ENCODE data around the gene SERHL2.
"Not testable (repeated sequence)": the region's sequence is repeated elsewhere in the genome, so short reads cannot be mapped to it uniquely, and the experiment has no call there.

SERHL2 gene

GRCh38 chr22:42560381-42560780, 6.6 kb downstream of the SERHL2 start:
- DNase-seq (ENCODE audit: extremely low read depth, insufficient read length), result no peak
- Histone ChIP-seq H3K27me3 (replicated peaks; ENCODE audit: control insufficient read depth, insufficient read depth, low read length) (no peaks in the 10 kb centered on the region), H3K36me3 (ENCODE audit: control insufficient read depth, insufficient read depth, low read length) (no peaks in the 10 kb centered on the region), H3K4me3 (replicated peaks; ENCODE audit: low read depth, low read length) (no peak overlapping the region)
- TF ChIP-seq, protein P1, sequence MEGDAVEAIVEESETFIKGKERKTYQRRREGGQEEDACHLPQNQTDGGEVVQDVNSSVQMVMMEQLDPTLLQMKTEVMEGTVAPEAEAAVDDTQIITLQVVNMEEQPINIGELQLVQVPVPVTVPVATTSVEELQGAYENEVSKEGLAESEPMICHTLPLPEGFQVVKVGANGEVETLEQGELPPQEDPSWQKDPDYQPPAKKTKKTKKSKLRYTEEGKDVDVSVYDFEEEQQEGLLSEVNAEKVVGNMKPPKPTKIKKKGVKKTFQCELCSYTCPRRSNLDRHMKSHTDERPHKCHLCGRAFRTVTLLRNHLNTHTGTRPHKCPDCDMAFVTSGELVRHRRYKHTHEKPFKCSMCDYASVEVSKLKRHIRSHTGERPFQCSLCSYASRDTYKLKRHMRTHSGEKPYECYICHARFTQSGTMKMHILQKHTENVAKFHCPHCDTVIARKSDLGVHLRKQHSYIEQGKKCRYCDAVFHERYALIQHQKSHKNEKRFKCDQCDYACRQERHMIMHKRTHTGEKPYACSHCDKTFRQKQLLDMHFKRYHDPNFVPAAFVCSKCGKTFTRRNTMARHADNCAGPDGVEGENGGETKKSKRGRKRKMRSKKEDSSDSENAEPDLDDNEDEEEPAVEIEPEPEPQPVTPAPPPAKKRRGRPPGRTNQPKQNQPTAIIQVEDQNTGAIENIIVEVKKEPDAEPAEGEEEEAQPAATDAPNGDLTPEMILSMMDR (IDR thresholded peaks at IDR 0.05; ENCODE audit: insufficient read depth, low read length, poor library complexity, severe bottlenecking), result no peak

DNA sequence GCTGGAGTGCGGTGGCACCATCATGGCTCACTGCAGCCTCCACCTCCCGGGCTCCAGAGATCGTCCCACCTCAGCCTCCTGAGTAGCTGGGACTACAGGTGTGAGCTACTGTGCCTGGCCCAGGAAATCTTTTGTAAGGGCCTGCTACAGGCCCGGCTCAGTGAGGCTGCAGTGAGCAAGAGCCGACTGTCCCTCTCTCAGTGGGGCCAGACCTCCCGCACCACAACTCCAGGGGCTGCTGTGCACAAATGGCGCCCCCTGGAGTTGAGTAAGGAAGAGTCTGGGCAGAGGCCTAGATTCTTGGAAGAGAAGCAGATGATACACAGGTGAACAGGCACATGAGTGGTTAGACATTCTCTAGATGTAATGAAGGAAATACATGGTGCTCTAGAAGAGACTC, 7.0 kb downstream of the SERHL2 start:
- no peaks in the 10 kb centered on the region for H3K36me3 ChIP-seq (ENCODE audit: control insufficient read depth, insufficient read depth, low read length)
- TF ChIP-seq, protein P1 (IDR thresholded peaks at IDR 0.05; ENCODE audit: insufficient read depth, low read length, poor library complexity, severe bottlenecking), result peak; percentile 53
- no peak overlapping the region for H3K4me3 ChIP-seq (replicated peaks; ENCODE audit: low read depth, low read length)
- H3K27me3 ChIP-seq (replicated peaks; ENCODE audit: control insufficient read depth, insufficient read depth, low read length), result no peaks in the 10 kb centered on the region
- no peak for DNase-seq (ENCODE audit: extremely low read depth, insufficient read length)

DNA sequence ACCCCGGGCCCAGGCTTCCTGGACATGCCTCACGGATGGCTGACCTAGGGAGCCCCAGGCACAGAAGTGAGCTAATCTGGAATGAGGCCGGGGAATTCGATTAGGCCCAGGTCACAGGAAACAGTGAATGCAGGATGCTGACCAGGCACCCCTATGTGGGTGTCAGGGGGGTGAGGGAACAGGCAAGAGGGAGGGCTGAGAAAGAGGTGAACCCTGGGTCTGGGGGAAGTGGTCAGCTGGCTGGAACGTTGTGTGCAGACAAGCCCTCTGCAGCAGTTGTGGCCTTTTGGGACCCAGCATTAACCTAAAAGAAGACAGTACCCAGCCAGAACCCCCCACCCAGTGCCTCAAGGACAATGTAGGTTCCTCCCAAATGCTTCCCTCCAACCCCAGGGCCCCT, 8.1 kb downstream of the SERHL2 start:
- no peaks in the 10 kb centered on the region for H3K36me3 ChIP-seq (ENCODE audit: control insufficient read depth, insufficient read depth, low read length)

GRCh38 chr22:42562279-42562678, 8.5 kb downstream of the SERHL2 start:
- TF ChIP-seq, protein P1 (IDR thresholded peaks at IDR 0.05; ENCODE audit: insufficient read depth, low read length, poor library complexity, severe bottlenecking), result no peak
- H3K36me3 ChIP-seq (ENCODE audit: control insufficient read depth, insufficient read depth, low read length), result no peaks in the 10 kb centered on the region
- H3K4me3 ChIP-seq (replicated peaks; ENCODE audit: low read depth, low read length), result no peak overlapping the region
- DNase-seq (ENCODE audit: extremely low read depth, insufficient read length), result peak; percentile 43
- H3K27me3 ChIP-seq (replicated peaks; ENCODE audit: control insufficient read depth, insufficient read depth, low read length), result no peaks in the 10 kb centered on the region

More for the DNA sequence above, 8.1 kb downstream of the SERHL2 start:
- TF ChIP-seq, protein P1 (IDR thresholded peaks at IDR 0.05; ENCODE audit: insufficient read depth, low read length, poor library complexity, severe bottlenecking), result no peak
- no peak for DNase-seq (ENCODE audit: extremely low read depth, insufficient read length)
- Histone ChIP-seq H3K27me3 (replicated peaks; ENCODE audit: control insufficient read depth, insufficient read depth, low read length) (no peaks in the 10 kb centered on the region), H3K4me3 (replicated peaks; ENCODE audit: low read depth, low read length) (no peak overlapping the region)

- TF ChIP-seq, protein P1 (IDR thresholded peaks at IDR 0.05; ENCODE audit: insufficient read depth, low read length, poor library complexity, severe bottlenecking), result no peak
Measured at GRCh38 chr22:42562684-42563083, 8.9 kb downstream of the SERHL2 start.

GRCh38 chr22:42563943-42564342, 10.2 kb downstream of the SERHL2 start:
- H3K4me3 ChIP-seq (replicated peaks; ENCODE audit: low read depth, low read length); H3K36me3 ChIP-seq (ENCODE audit: control insufficient read depth, insufficient read depth, low read length); DNase-seq (ENCODE audit: extremely low read depth, insufficient read length); H3K27me3 ChIP-seq (replicated peaks; ENCODE audit: control insufficient read depth, insufficient read depth, low read length): not testable (repeated sequence)

More at GRCh38 chr22:42562684-42563083, 8.9 kb downstream of the SERHL2 start:
- H3K36me3 ChIP-seq (ENCODE audit: control insufficient read depth, insufficient read depth, low read length), result no peaks in the 10 kb centered on the region
- no peaks in the 10 kb centered on the region for H3K27me3 ChIP-seq (replicated peaks; ENCODE audit: control insufficient read depth, insufficient read depth, low read length)
- DNase-seq (ENCODE audit: extremely low read depth, insufficient read length), result no peak
- no peak overlapping the region for H3K4me3 ChIP-seq (replicated peaks; ENCODE audit: low read depth, low read length)
